HCT116 (cell line): ENCODE data around the gene OBP2B.

Experiments
- EGR1 ChIP-seq: IDR thresholded peaks from 2 replicates; pipeline ENCODE4 v1.6.1; 2012; ENCODE audit warnings: low read depth
- EZH2 ChIP-seq: fragments of 200-600 bp; sonication (generic); IDR thresholded peaks from 2 replicates; pipeline ENCODE4 v1.6.1; 2017; ENCODE audit warnings: antibody characterized with exemption, mixed run types
- JUND ChIP-seq: IDR thresholded peaks from 2 replicates; pipeline ENCODE4 v1.6.1; 2012
- POLR2A ChIP-seq: IDR thresholded peaks from 2 replicates; pipeline ENCODE4 v1.7.0; 2011; ENCODE audit warnings: borderline replicate concordance; ENCODE audit not compliant: insufficient read depth, insufficient read length; ENCODE audit errors: extremely low read depth
- POLR2AphosphoS5 ChIP-seq: IDR thresholded peaks from 2 replicates; pipeline ENCODE4 v1.6.1; 2011; ENCODE audit warnings: mild to moderate bottlenecking, low read depth, low read length, moderate library complexity
- SRF ChIP-seq: IDR thresholded peaks from 2 replicates; pipeline ENCODE4 v1.6.1; 2012; ENCODE audit warnings: low read depth
- TCF7L2 ChIP-seq: IDR thresholded peaks from 2 replicates; pipeline ENCODE4 v1.7.0; 2011; ENCODE audit warnings: borderline replicate concordance, inconsistent platforms; ENCODE audit not compliant: insufficient read depth, insufficient read length; ENCODE audit errors: extremely low read depth
- YY1 ChIP-seq: IDR thresholded peaks from 2 replicates; pipeline ENCODE4 v1.6.1; 2011; ENCODE audit warnings: low read length, low read depth, moderate library complexity, mild to moderate bottlenecking; ENCODE audit not compliant: insufficient replicate concordance; ENCODE audit errors: extremely low read depth
- ZNF274 ChIP-seq: fragments of 200-500 bp; sonication (Bioruptor generic); IDR thresholded peaks from 2 replicates; pipeline ENCODE4 v1.6.1; 2014; ENCODE audit warnings: mild to moderate bottlenecking, low read depth, low read length, inconsistent platforms
- TF ChIP-seq, protein P1 (sequence below): IDR thresholded peaks from 2 replicates; pipeline ENCODE4 v1.6.1; 2012
- TF ChIP-seq, protein P2 (sequence below): IDR thresholded peaks from 2 replicates; pipeline ENCODE4 v1.6.1; 2012
- TF ChIP-seq, protein P3 (sequence below), 3 experiments: fragments of 200-600 bp in 1 of 3; sonication (generic) in 1 of 3; IDR thresholded peaks in 2 of 3; conservative IDR thresholded peaks in 1 of 3; 2 replicates each; pipeline ENCODE4 v1.5.1; 2012 to 2017; ENCODE audit warnings: low read depth in 2 of 3, low read length in 2 of 3, antibody characterized with exemption in 1 of 3, borderline replicate concordance in 1 of 3, control low read depth in 1 of 3, mild to moderate bottlenecking in 1 of 3, mixed read lengths in 1 of 3, mixed run types in 1 of 3, moderate library complexity in 1 of 3; ENCODE audit not compliant: insufficient read depth in 1 of 3

DNA sequence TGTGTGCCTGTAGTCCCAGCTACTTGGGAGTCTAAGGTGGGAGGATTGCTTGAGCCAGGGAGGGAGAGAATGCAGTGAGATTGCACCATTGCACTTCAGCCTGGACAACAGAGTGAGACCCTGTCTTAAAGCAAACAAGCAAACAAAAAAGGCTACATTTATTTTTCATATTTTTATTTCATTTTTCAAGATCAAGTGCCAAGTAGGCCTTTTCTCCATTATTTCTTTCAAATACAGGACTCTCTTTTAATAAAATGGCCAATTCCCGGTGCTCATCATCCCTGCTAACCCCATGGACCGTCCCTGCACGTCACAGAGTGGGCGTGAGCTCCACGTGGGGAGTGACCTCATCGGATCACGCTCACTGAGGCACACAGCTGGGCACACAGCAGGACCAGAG, 36.0 kb downstream of the OBP2B start:
- TF ChIP-seq, protein P1, sequence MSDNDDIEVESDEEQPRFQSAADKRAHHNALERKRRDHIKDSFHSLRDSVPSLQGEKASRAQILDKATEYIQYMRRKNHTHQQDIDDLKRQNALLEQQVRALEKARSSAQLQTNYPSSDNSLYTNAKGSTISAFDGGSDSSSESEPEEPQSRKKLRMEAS = no peak
- TF ChIP-seq JUND = no peak
- TF ChIP-seq SRF = no peak
- TF ChIP-seq YY1 = no peak
- no peak for TF ChIP-seq EZH2
- TF ChIP-seq, protein P2, sequence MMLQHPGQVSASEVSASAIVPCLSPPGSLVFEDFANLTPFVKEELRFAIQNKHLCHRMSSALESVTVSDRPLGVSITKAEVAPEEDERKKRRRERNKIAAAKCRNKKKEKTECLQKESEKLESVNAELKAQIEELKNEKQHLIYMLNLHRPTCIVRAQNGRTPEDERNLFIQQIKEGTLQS = no peak
- no peak for TF ChIP-seq POLR2A
- TF ChIP-seq, protein P3, sequence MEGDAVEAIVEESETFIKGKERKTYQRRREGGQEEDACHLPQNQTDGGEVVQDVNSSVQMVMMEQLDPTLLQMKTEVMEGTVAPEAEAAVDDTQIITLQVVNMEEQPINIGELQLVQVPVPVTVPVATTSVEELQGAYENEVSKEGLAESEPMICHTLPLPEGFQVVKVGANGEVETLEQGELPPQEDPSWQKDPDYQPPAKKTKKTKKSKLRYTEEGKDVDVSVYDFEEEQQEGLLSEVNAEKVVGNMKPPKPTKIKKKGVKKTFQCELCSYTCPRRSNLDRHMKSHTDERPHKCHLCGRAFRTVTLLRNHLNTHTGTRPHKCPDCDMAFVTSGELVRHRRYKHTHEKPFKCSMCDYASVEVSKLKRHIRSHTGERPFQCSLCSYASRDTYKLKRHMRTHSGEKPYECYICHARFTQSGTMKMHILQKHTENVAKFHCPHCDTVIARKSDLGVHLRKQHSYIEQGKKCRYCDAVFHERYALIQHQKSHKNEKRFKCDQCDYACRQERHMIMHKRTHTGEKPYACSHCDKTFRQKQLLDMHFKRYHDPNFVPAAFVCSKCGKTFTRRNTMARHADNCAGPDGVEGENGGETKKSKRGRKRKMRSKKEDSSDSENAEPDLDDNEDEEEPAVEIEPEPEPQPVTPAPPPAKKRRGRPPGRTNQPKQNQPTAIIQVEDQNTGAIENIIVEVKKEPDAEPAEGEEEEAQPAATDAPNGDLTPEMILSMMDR (IDR thresholded peaks at IDR 0.05 in 2 of 3, conservative IDR thresholded peaks at IDR 0.05 in 1 of 3; ENCODE audit: borderline replicate concordance in 1 of 3, insufficient read depth in 1 of 3, low read depth in 2 of 3, low read length in 2 of 3) = no peak
- no peak for TF ChIP-seq EGR1
- TF ChIP-seq POLR2AphosphoS5 = no peak
- no peak for TF ChIP-seq ZNF274
- TF ChIP-seq TCF7L2 = no peak
